Stimulated activated naive CD4-positive, alpha-beta T cell treated with Interleukin-2 at 50 U/mL for 16 hours (primary cell): ENCODE data around the gene DNMT1.
A peak's percentile ranks its signal among the peaks of the same experiment; 100 is the strongest.

Source experiments
- DNase-seq: peaks from one replicate; lab custom pipeline; 2025; lab: John Stamatoyannopoulos, UW

The DNMT1 gene

DNA sequence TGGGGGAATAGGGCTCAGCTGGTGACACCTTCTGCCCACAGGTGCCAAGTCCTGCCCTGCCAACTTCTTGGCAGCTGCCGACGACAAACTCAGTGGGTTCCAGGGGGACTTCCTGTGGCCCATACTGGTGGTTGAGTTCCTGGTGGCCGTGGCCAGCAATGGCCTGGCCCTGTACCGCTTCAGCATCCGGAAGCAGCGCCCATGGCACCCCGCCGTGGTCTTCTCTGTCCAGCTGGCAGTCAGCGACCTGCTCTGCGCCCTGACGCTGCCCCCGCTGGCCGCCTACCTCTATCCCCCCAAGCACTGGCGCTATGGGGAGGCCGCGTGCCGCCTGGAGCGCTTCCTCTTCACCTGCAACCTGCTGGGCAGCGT is 81.2 kb downstream of the DNMT1 start:
- DNase-seq, result no peak

DNA sequence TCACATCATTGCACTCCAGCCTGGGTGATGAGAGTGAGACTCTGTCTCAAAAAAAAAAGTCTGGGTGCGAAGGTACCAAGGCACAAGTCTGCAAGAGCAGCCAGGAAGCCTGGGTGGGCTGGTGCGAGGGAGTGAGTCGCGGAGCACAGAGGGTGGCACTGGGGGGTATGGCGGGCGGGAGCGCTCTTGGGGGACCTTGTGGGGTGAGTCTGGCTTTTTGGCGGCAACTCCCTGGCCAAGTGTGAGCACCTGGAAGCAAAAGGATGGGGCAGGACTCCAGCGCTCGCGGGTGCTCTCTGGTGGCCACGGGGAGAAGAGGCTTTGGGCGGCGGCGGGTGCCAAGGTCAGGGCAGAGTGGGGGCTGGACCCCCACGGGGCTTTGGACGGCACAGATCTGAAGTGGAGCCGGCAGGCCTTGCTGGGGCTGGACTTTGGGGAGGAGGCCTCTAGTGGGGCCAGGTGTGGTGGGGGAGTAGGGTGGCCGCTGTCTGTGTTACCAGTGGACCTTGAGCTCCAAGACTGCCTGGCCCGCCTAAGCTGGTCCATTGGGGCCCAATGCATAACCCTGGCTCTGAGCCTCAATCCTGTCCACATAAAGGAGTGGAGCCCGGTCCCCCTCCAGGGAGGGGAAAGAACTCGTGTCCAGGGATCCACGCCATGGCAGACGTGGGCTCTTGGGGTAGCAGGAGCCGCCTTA is 81.7 kb downstream of the DNMT1 start:
- peak; percentile 68 for DNase-seq

GRCh38 chr19:10112037-10112761 is 82.6 kb downstream of the DNMT1 start:
- peak; percentile 69 for DNase-seq

GRCh38 chr19:10111405-10111811 is 83.3 kb downstream of the DNMT1 start, which contains the start of gene P2RY11:
P2RY11 (plus strand) TSS chr19:10111693; CDS start chr19:10111722, 29 bp downstream.
- DNase-seq, result no peak

DNA sequence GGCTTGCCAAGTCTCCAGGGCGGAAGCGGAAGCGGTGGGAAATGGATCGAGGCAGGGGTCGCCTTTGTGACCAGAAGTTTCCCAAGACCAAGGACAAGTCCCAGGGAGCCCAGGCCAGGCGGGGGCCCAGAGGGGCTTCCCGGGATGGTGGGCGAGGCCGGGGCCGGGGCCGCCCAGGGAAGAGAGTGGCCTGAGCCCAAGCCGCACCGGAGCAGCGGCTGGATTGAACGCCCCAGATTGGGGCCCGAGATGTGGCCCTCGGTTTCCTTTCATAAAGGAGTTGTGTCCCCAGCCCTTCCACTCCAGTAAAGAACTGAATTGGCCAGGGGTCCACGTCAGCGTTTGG is 83.8 kb downstream of the DNMT1 start:
- DNase-seq, result no peak

- no peak for DNase-seq
Measured at GRCh38 chr19:10110076-10110971, 84.4 kb downstream of the DNMT1 start.

DNA sequence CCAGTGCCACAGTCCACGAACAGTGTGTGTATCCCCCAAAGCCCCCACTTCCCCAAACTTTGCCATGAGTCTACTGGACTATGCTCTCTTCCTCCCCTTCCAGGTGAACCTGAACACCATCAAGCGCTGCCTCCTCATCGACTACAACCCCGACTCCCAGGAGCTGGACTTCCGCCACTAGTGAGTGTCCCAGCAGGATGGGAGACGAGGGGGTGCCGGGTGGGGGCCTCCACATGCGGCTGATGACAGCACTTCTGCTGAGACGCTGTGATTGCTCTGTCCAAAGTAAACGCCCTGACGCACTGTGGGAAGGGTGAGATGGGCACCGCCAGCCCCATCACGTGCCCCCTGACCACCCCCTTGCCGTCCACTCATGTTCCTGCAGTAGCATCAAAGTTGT is 85.2 kb downstream of the DNMT1 start:
- no peak for DNase-seq

GRCh38 chr19:10107817-10108367 is 86.9 kb downstream of the DNMT1 start:
- no peak for DNase-seq

DNA sequence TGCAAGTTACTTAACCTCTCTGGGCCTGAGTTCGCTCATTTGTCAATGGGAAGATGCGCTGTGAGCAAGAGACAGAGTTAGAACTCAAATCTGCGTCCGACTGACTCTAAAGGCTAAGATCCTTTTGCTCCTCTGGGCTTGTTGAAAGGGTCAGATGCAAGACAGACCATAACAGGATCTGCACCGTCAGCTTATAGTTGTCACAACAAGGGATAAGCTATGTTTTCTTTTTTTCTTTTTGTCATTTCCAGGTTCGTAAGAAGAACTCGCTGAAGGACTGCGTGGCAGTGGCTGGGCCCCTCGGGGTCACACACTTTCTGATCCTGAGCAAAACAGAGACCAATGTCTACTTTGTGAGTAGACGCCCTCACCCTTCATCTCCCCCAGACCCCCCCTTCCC is 87.5 kb downstream of the DNMT1 start:
- DNase-seq, result no peak

DNA sequence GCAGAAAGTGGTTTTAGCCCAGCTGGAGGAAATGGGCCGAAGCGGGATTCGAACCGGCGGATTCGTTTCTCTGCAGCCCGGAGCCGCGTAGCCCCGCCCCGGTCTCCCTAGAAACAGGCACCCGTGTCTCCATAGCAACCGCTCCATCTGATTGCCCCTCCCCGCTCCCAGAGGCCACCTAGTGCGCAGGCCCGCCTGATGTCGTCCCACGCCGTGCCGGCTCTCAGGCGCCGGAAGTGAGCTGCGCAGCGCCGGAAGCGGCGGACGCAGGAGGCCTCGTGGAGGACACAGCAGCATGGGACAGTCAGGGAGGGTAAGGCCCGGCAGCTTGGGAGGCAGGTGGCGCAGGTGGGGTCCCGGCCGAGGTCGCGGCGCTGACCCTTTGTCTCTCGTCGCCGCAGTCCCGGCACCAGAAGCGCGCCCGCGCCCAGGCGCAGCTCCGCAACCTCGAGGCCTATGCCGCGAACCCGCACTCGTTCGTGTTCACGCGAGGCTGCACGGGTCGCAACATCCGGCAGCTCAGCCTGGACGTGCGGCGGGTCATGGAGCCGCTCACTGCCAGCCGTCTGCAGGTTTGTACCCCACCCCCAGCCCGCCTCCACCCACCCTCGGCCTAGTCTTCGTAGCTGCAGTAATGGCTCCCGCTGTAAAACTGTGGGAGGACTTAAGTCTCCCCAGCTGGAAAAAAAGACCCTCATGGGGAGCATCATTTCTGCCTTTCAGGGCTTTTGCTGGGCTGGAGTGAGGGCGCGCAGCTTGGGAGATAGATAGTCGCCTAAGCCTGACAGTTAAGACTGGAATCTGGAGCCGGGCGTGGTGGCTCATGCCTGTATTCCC is 88.4 kb downstream of the DNMT1 start, which contains the start of gene PPAN:
TSS of gene PPAN (plus strand) at position 263 of the 837 bp plus-strand sequence. CDS start at position 296, 33 bp downstream.
- peak; percentile 96 for DNase-seq

DNA sequence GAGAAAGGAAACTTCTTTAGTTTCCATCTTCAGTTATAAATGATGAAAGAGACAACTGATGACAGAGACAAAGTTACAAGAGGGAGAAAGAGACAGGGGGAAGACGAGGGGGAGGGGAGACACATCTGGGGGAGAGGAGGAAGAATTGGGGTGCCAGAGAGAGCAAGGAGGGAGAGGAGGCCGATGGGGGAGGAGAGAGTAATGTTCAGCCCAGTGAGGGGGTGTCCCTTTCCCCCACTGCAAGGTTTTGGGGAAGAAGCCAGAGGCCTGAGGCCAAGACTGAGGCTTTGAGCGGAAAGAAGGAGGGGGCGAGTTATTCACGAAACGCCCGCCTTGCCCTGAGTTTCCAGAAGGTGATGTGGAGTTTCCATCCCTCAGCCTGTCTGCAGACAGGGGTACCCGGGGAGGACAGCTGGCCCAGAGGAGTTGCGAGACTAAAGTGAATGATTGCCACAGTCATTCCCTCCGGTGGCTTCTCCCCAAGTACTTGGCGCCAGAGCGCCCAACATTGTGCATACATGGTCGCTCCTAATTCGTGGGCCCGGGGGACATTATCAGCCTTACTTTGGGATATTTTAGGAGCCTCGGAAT is 89.1 kb downstream of the DNMT1 start:
- DNase-seq, result peak; percentile 85

- DNase-seq, result peak; percentile 80
Measured at GRCh38 chr19:10104665-10105508, 89.9 kb downstream of the DNMT1 start.

- DNase-seq, result no peak
Measured at GRCh38 chr19:10104130-10104513, 90.6 kb downstream of the DNMT1 start.

DNA sequence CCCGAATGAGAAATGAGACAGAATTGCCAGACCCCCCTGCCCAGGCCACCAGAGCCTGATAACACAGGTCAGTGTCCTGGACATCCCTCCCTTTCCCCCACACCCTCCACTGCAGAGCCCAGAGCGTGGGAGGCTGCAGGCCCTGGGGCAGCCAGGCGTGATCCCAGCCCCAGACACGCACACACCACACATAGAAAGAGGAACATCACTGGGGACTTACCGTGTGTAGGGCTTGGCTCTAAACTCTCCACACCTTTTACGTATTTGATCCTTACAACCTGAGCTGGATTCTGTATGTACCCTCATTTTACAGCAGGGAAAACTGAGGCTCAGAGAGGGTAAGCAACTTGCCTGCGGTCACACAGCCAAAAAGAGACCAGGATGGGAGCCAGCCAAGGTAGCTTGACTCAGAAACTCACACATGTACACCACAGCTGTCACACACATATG is 91.9 kb downstream of the DNMT1 start:
- no peak for DNase-seq

- no peak for DNase-seq
Measured at GRCh38 chr19:10100163-10100785, 94.5 kb downstream of the DNMT1 start.

DNA sequence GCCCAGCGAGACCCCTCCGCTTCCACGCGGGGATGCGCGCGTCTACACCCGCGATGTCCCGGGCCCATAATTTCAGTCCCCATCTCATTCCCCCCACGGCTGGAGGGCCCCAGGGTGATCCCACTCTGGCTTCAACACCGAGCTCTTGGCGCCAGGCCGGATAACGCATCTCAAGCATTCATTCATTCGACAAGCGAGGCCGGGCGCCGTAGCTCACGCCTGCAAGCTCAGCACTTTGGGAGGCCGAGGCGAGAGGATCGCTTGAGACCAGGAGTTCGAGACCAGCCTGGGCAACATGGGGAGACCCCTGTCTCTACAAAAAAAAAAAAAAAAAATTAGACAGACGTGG is 98.2 kb downstream of the DNMT1 start:
- no peak for DNase-seq

GRCh38 chr19:10095948-10096614 is 98.7 kb downstream of the DNMT1 start:
- DNase-seq, result peak; percentile 82

DNA sequence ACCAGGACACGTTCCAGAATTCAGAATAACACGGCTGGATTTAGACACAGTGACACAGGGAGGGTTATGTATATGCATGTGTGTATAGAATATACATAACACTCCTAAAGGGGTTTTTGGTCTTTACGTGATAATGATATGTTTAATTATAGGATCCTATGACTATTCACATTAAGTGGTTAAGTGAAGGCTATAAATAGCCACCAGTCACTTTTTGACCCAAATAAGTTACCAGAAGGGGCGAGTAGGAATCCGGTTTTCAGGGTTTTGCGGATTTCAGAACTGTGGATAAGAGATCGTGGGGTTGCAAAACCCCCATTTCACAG is 99.2 kb downstream of the DNMT1 start:
- no peak for DNase-seq
